Progenitor cell of endocrine pancreas (in vitro differentiated cells): ENCODE data around the gene PCBP3. TPM values are rescaled to one million over a fixed set of nuclear protein-coding genes. Genes with fewer than 3 reads are reported as not detected.

Source experiments
- DNase-seq: peaks from one replicate; pipeline ENCODE4 v3.0.0; 2021; ENCODE audit warnings: low spot score; ENCODE audit not compliant: unreplicated experiment
- H3K27ac Mint-ChIP-seq: 2 replicates; pipeline ENCODE4 v1.8.0; 2021; ENCODE audit warnings: mild to moderate bottlenecking, moderate library complexity, mixed read lengths
- H3K27me3 Mint-ChIP-seq: 2 replicates; pipeline ENCODE4 v1.8.0; 2021; ENCODE audit warnings: mixed read lengths
- H3K36me3 Mint-ChIP-seq: 2 replicates; pipeline ENCODE4 v1.8.0; 2022; ENCODE audit warnings: mixed read lengths; ENCODE audit not compliant: insufficient read depth
- H3K4me1 Mint-ChIP-seq: 2 replicates; pipeline ENCODE4 v1.8.0; 2021; ENCODE audit warnings: low read depth, mixed read lengths
- H3K4me3 Mint-ChIP-seq: 2 replicates; pipeline ENCODE4 v1.8.0; 2021; ENCODE audit warnings: low read depth, mild to moderate bottlenecking, moderate library complexity, mixed read lengths
- H3K9me3 Mint-ChIP-seq: 2 replicates; pipeline ENCODE4 v1.8.0; 2021; ENCODE audit warnings: low read depth, mixed read lengths
- total RNA-seq: library from RNA; stranded (reverse); gene quantifications from 2 replicates; pipeline ENCODE4 v1.2.1, GENCODE V29; 2021
- TF ChIP-seq, protein P1 (sequence below): fragments of 200-600 bp; sonication (generic); IDR thresholded peaks from one replicate; pipeline ENCODE4 v1.5.0; 2021; ENCODE audit warnings: antibody characterized with exemption, mild to moderate bottlenecking; ENCODE audit not compliant: unreplicated experiment

PCBP3 gene
- total RNA-seq, 1 donor from 2014 or later = 3.7 TPM

DNA sequence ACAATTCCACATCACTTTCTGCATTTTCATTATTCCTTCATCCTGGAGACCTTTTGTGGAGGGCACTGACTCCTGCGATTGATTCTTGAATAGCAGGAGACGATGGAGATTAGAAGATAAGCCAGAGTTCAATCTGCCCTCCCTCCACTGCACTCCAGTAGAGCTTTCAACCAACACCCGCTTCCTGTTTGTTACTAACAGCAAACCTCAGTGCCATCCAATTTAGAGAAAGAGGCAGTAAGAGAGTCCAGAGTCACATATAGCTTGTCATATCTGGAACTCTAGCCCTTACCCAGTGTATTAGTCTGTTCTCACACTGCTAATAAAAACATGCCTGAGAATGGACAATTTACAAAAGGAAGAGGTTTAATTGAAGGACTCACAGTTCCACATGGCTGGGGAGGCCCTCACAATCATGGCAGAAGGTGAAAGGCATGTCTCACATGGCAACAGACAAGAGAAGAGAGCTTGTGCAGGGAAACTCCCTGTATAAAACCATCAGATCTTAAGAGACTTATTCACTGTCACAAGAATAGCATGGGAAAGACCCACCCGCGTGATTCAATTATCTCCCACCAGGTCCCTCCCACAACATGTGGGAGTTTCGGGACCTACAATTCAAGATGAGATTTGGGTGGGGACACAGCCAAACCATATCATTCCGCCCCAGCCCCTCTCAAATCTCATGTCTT is 55.9 kb downstream of the PCBP3 start:
- no peak overlapping the region for H3K27ac Mint-ChIP-seq
- TF ChIP-seq, protein P1, sequence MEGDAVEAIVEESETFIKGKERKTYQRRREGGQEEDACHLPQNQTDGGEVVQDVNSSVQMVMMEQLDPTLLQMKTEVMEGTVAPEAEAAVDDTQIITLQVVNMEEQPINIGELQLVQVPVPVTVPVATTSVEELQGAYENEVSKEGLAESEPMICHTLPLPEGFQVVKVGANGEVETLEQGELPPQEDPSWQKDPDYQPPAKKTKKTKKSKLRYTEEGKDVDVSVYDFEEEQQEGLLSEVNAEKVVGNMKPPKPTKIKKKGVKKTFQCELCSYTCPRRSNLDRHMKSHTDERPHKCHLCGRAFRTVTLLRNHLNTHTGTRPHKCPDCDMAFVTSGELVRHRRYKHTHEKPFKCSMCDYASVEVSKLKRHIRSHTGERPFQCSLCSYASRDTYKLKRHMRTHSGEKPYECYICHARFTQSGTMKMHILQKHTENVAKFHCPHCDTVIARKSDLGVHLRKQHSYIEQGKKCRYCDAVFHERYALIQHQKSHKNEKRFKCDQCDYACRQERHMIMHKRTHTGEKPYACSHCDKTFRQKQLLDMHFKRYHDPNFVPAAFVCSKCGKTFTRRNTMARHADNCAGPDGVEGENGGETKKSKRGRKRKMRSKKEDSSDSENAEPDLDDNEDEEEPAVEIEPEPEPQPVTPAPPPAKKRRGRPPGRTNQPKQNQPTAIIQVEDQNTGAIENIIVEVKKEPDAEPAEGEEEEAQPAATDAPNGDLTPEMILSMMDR = no peak
- H3K27me3 Mint-ChIP-seq = peaks cover 17% of the 10 kb centered on the region
- H3K4me1 Mint-ChIP-seq = no peaks in the 10 kb centered on the region
- H3K36me3 Mint-ChIP-seq = no peaks in the 10 kb centered on the region
- H3K9me3 Mint-ChIP-seq = no peaks in the 10 kb centered on the region
- DNase-seq = no peak
- H3K4me3 Mint-ChIP-seq = no peak overlapping the region

DNA sequence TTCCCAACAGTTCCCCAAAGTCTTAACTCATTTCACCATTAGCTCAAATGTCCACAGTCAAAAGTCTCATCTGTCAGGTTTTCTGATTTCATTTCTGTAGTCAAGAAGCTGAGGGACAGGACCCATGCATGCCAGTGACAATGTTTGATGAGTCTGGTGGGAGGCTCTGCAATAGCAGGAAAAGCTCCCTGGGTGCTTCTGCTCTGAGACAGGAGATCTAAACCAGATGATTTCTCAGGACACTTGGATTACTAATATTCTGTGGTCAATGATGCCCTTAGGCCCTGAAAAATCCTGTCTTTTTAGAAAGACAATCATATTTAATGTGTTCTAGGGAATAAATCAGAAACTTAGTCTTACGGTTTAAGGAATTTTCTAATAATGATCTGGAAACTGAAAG is 56.4 kb downstream of the PCBP3 start:
- no peak overlapping the region for H3K27ac Mint-ChIP-seq
- H3K9me3 Mint-ChIP-seq = no peaks in the 10 kb centered on the region
- no peaks in the 10 kb centered on the region for H3K4me1 Mint-ChIP-seq
- H3K36me3 Mint-ChIP-seq = no peaks in the 10 kb centered on the region
- DNase-seq = no peak
- no peak overlapping the region for H3K4me3 Mint-ChIP-seq
- peaks cover 17% of the 10 kb centered on the region for H3K27me3 Mint-ChIP-seq
- TF ChIP-seq, protein P1 = no peak

DNA sequence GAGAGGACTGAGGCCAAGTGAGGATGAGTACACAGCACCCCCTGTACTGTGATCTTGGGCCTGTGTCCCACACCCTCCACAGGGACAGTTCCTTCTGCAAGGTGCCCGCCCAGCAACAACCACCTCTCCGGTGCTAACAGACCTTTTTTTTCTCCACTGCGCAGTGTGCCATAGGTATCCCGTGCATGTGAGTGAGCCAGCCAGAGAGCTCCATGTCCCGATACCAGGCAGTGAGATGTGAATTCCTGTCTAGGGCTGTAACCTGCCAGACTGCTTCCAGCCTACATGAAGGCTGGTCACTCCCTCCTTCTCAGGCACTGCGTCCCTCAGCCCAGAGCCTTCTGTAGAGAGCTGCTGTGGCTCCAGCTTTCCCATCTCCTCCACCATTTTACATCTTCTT is 56.9 kb downstream of the PCBP3 start:
- Mint-ChIP-seq H3K36me3 (no peaks in the 10 kb centered on the region), H3K4me1 (no peaks in the 10 kb centered on the region), H3K9me3 (no peaks in the 10 kb centered on the region), H3K4me3 (no peak overlapping the region), H3K27me3 (peaks cover 17% of the 10 kb centered on the region), H3K27ac (no peak overlapping the region)
- no peak for DNase-seq
- TF ChIP-seq, protein P1 = no peak

DNA sequence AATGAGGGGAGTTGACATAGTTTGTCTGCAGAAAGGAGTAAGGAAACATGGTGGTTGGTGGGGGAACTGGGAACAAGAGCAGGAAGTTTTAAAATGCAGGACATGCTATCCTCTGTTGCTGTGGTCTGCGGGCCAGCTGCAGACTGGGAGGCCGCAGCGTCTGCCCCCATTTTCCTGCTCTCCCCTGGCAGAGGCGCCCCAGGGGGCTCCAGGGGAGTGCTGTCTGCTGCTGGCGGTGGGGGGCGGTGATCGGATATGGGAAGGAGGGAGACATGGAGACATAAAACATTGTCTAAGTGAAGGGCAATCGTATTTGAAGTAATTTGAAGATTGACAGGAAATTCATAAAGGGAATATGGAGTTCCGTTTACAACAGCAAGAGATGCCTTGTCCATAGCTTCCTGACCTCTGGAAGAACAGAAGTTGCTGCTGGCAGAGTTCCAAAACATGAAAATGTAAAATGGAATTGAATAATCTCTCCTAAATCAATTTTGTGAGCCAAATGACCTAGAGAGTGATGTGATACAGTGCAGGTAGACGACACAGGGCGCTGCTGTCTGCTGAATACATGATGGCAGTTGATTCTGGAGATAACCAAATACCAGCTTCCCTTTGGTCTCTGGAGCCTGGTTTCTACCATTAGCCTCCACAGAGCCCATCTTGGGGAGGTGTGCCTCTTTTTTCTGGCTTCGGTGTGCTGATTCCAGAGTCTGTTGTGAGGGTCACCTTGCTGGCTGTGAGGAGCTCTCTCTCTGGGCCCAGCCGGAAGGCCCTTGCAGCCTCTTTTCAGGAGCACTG is 61.0 kb downstream of the PCBP3 start:
- Mint-ChIP-seq H3K27ac (no peak overlapping the region), H3K4me3 (no peak overlapping the region), H3K27me3 (peaks cover 13% of the 10 kb centered on the region), H3K36me3 (no peaks in the 10 kb centered on the region), H3K9me3 (no peaks in the 10 kb centered on the region), H3K4me1 (no peaks in the 10 kb centered on the region)
- DNase-seq = no peak
- TF ChIP-seq, protein P1 = no peak

DNA sequence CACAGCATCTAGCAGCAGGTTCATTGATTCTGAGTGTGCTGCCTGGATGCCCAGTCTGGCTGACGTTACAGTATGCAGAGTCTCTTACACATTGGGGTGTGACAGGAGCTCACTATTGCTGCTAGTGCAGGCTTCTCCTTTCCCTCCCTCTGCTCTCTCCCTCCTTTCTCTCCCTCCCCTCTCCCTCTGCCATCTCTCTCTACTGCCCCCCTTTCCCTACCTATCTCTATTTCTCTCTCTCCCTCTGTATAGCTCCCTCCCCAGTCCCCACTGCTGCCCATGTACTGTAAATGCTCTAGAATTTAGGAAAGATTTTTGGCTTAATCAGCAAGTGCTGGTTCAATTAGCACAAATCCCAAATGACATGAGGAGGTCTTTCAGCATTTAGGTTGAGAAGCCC is 62.8 kb downstream of the PCBP3 start:
- no peak for DNase-seq
- Mint-ChIP-seq H3K36me3 (no peaks in the 10 kb centered on the region), H3K27ac (no peak overlapping the region), H3K4me1 (no peaks in the 10 kb centered on the region), H3K9me3 (no peaks in the 10 kb centered on the region), H3K27me3 (peaks cover 9% of the 10 kb centered on the region), H3K4me3 (no peak overlapping the region)
- TF ChIP-seq, protein P1 = no peak
